Hepatocyte (in vitro differentiated cells): Measurements from ENCODE around the gene VILL. TPM values are rescaled to one million over a fixed set of nuclear protein-coding genes. Genes with fewer than 3 reads are reported as not detected.
A peak's percentile ranks its signal among the peaks of the same experiment; 100 is the strongest.

Experiments used
- DNase-seq: peaks from one replicate; pipeline ENCODE4 v3.0.0-alpha.2; 2016; ENCODE audit warnings: low spot score
- H2AFZ ChIP-seq: fragments of 200-600 bp; sonication (generic); 2 replicates; pipeline ENCODE4 v1.6.0; 2016; ENCODE audit warnings: antibody characterized with exemption, mild to moderate bottlenecking
- H3K27ac ChIP-seq: fragments of 200-600 bp; sonication (generic); 2 replicates; pipeline ENCODE4 v1.5.1; 2016; ENCODE audit warnings: mild to moderate bottlenecking
- H3K27me3 ChIP-seq: fragments of 200-600 bp; sonication (generic); 2 replicates; pipeline ENCODE4 v1.6.1; 2016
- H3K36me3 ChIP-seq: fragments of 200-600 bp; sonication (generic); replicated peaks from 2 replicates; pipeline ENCODE4 v1.5.1; 2016; ENCODE audit warnings: low read depth; ENCODE audit not compliant: insufficient read depth
- H3K4me1 ChIP-seq: fragments of 200-600 bp; sonication (generic); 2 replicates; pipeline ENCODE4 v1.5.1; 2016; ENCODE audit warnings: mild to moderate bottlenecking, moderate library complexity; ENCODE audit not compliant: insufficient read depth
- H3K4me2 ChIP-seq: fragments of 200-600 bp; sonication (generic); 2 replicates; pipeline ENCODE4 v1.6.0; 2016
- H3K4me3 ChIP-seq: fragments of 200-600 bp; sonication (generic); 2 replicates; pipeline ENCODE4 v1.5.1; 2016; ENCODE audit warnings: mild to moderate bottlenecking
- H3K79me2 ChIP-seq: fragments of 200-600 bp; sonication (generic); 2 replicates; pipeline ENCODE4 v1.6.0; 2017; ENCODE audit warnings: mild to moderate bottlenecking
- H3K9me2 ChIP-seq: fragments of 200-600 bp; sonication (generic); replicated peaks from 2 replicates; pipeline ENCODE4 v1.6.0; 2017; ENCODE audit warnings: mild to moderate bottlenecking; ENCODE audit not compliant: insufficient read depth
- H3K9me3 ChIP-seq: fragments of 200-600 bp; sonication (generic); 2 replicates; pipeline ENCODE4 v1.5.1; 2016; ENCODE audit warnings: low read depth, mild to moderate bottlenecking
- H4K20me1 ChIP-seq: fragments of 200-600 bp; sonication (generic); 2 replicates; pipeline ENCODE4 v1.6.0; 2016; ENCODE audit warnings: mild to moderate bottlenecking; ENCODE audit not compliant: insufficient read depth, poor library complexity, severe bottlenecking
- EZH2 ChIP-seq: fragments of 200-600 bp; sonication (generic); IDR thresholded peaks from 2 replicates; pipeline ENCODE4 v1.6.1; 2016; ENCODE audit warnings: antibody characterized with exemption, mild to moderate bottlenecking, borderline replicate concordance
- EZH2phosphoT487 ChIP-seq: fragments of 200-600 bp; sonication (generic); IDR thresholded peaks from one replicate; pipeline ENCODE4 v1.6.1; 2018; ENCODE audit warnings: antibody characterized with exemption, mild to moderate bottlenecking, low read depth, moderate library complexity; ENCODE audit not compliant: unreplicated experiment, severe bottlenecking
- WGBS: methylation state at CpG from one replicate; pipeline ENCODE4 v1.1.6; 2016; ENCODE audit warnings: low lambda C conversion rate; ENCODE audit errors: missing lambda C conversion rate; 5-methylcytosine and 5-hydroxymethylcytosine counted together
- polyA plus RNA-seq: library from polyadenylated mRNA; unstranded; fragments of >200 nt; fragmentation: Nextera tagmentation; extraction: Ambion mirVana; gene quantifications from 2 replicates; pipeline ENCODE4 v1.2.1, GENCODE V29; 2016
- total RNA-seq: library from RNA; depleted of rRNA; stranded (reverse); fragments of >200 nt; gene quantifications from 2 replicates; pipeline ENCODE4 v1.2.3, GENCODE V29; 2014
- TF ChIP-seq, protein P1 (sequence below): fragments of 200-600 bp; sonication (generic); IDR thresholded peaks from 2 replicates; pipeline ENCODE4 v1.5.1; 2016; ENCODE audit warnings: antibody characterized with exemption, mild to moderate bottlenecking; ENCODE audit not compliant: poor library complexity

The VILL gene
- total and polyA plus RNA-seq, 2 experiments from 2014 or later: 39.3 to 47.4 TPM

DNA sequence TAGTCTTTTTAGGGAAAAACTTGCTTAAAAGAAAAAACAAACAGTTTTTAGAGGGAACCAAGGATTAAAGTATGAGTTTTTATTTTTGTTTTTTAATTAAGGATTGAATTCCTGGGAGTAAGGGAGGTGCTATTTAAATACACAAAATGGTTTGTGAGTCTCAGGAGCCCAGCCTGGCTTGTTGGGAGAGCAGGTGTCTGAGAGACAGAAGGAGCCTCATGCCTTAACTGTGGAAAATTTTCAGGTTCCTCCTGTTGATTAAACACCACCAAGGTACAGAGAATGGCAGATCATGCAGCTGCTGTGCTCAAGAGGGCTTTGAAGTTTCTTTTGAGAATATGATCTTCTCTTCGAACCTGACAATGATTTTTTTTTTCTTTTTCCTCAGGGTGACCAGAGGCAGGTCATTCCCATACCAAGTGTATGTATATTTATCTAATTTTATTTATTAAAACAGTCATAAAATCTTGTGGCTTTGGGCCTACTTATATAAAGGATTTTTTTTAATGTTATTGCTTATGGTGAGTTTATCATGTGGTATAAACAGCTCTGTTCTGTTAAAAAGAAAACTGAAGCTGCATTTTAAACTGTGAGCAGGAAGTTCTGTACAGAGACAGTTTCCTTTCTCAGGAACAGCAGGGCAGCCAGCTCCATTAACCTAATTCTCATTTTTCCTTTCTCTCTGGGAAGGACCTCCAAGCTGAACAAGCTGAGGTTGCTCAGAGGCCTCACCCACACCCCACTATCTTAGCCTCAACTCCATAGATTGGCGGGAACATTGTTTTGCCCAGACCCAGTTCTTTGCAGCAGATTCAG is 33.7 kb upstream of the VILL start:
- 71% methylated on average over 2 of the region's 2 CpGs for WGBS
- no peak for DNase-seq
- Histone ChIP-seq H3K36me3 (no peaks in the 10 kb centered on the region), H3K4me3 (no peak overlapping the region), H3K27ac (peak overlapping the region; percentile 44), H3K27me3 (no peaks in the 10 kb centered on the region), H3K9me2 (no peaks in the 10 kb centered on the region), H3K9me3 (no peaks in the 10 kb centered on the region), H3K4me2 (no peak overlapping the region), H2AFZ (no peak overlapping the region), H3K79me2 (no peaks in the 10 kb centered on the region), H3K4me1 (peaks cover 20% of the 10 kb centered on the region), H4K20me1 (no peaks in the 10 kb centered on the region)
- TF ChIP-seq EZH2phosphoT487 (no peak), EZH2 (no peak)
- TF ChIP-seq, protein P1, sequence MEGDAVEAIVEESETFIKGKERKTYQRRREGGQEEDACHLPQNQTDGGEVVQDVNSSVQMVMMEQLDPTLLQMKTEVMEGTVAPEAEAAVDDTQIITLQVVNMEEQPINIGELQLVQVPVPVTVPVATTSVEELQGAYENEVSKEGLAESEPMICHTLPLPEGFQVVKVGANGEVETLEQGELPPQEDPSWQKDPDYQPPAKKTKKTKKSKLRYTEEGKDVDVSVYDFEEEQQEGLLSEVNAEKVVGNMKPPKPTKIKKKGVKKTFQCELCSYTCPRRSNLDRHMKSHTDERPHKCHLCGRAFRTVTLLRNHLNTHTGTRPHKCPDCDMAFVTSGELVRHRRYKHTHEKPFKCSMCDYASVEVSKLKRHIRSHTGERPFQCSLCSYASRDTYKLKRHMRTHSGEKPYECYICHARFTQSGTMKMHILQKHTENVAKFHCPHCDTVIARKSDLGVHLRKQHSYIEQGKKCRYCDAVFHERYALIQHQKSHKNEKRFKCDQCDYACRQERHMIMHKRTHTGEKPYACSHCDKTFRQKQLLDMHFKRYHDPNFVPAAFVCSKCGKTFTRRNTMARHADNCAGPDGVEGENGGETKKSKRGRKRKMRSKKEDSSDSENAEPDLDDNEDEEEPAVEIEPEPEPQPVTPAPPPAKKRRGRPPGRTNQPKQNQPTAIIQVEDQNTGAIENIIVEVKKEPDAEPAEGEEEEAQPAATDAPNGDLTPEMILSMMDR: no peak

DNA sequence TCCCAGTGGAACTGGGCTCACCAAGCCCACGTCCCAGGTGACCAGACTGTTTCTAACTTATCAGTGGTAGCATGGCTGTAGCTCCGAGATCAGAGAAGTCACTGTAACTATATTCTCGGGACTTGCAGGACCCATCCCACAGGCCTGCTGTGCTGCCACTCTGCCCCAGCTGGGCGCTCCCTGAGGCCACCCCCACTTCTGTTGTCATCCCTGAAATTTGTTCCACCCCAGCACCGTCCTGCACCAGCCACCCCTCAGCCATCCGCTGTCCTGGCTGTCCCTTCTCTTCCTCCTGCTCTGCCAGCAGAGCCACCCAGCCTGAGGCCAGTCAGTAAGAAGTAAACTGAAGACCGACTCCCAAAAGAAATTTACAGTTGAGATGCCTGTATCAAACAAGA is 33.0 kb upstream of the VILL start:
- Histone ChIP-seq H3K4me3 (no peak overlapping the region), H3K36me3 (no peaks in the 10 kb centered on the region), H3K9me3 (no peaks in the 10 kb centered on the region), H2AFZ (no peak overlapping the region), H3K4me2 (no peak overlapping the region), H3K27me3 (no peaks in the 10 kb centered on the region), H3K4me1 (peaks cover 26% of the 10 kb centered on the region), H3K9me2 (no peaks in the 10 kb centered on the region), H4K20me1 (no peaks in the 10 kb centered on the region), H3K79me2 (no peaks in the 10 kb centered on the region), H3K27ac (peak overlapping the region; percentile 44)
- 88% methylated on average over 7 of the region's 7 CpGs for WGBS
- TF ChIP-seq EZH2: no peak
- no peak for TF ChIP-seq EZH2phosphoT487
- TF ChIP-seq, protein P1: no peak
- DNase-seq: no peak

DNA sequence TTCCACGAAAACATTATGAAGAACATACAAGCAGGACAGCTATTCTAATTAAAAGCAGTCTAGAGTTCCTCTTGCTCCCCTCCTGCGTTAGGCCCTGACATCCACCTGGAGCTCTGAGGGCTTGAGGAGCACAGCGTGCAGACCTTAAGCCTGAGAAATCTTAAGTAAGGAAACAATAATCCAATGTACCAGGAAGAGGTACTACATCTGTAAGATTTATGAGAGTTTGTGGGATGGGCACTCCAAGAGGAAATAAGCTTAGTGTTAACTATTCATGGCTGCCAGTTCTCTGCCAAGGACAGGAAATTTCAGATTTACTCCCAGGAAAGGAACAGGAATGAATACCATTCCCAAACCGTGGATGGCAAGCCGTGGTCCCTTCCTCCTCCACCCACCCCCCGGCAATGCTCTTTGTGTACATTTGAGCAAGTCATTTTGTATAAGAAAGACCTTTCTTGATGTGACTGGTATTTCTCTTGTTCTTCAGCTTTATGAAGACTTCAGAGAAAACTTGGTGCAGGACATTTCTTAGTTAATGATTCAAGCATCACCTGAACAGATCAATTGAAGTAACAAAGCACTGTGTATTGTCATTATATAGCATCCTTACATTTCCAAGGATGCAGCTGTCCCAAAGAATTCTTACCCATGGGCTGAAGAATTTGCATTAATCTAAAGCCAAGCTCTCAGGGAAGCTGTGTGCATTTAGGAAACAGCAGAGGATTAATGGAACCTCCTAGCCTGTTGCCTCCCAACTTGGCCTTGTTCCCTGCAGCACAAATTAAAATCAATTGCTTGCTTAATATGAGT is 28.8 kb upstream of the VILL start:
- Histone ChIP-seq H3K9me2 (no peaks in the 10 kb centered on the region), H2AFZ (no peak overlapping the region), H3K4me2 (peak overlapping the region; percentile 24), H3K4me3 (no peak overlapping the region), H3K36me3 (no peaks in the 10 kb centered on the region), H3K4me1 (peaks cover 30% of the 10 kb centered on the region), H3K79me2 (peaks cover under 1% of the 10 kb centered on the region), H3K27me3 (no peaks in the 10 kb centered on the region), H3K27ac (peak overlapping the region; percentile 87), H4K20me1 (no peaks in the 10 kb centered on the region), H3K9me3 (no peaks in the 10 kb centered on the region)
- DNase-seq: no peak
- no peak for TF ChIP-seq EZH2phosphoT487
- TF ChIP-seq, protein P1: no peak
- WGBS: 55% methylated on average over 6 of the region's 6 CpGs
